Activated naive CD8-positive, alpha-beta T cell treated with anti-CD3 and anti-CD28 coated beads, Interleukin-2, amount 10 ng/mL, durations not matched to agents 7 days and 5 days (primary cell): ENCODE data around the gene ROBO1. TPM values are rescaled to one million over a fixed set of nuclear protein-coding genes. Genes with fewer than 3 reads are reported as not detected.

Experiments used
- ATAC-seq: fragments of 150-1000 bp; cut with Tn5 transposase; one replicate; pipeline ENCODE4 v1.10.0; 2021; ENCODE audit warnings: low read depth, moderate library complexity
- POLR2A ChIA-PET: fragments of 350-600 bp; sonication (Branson Sonifier 250); formaldehyde crosslinking; loops from one replicate; lab custom pipeline; 2021; ENCODE audit warnings: antibody characterized with exemption; lab: Charles Lee
- DNase-seq: peaks from one replicate; pipeline ENCODE4 v3.0.0; 2021
- H3K27ac Mint-ChIP-seq: one replicate; pipeline ENCODE4 v1.8.0; 2022; ENCODE audit warnings: mild to moderate bottlenecking, mixed read lengths
- H3K27me3 Mint-ChIP-seq: one replicate; pipeline ENCODE4 v1.8.0; 2022; ENCODE audit warnings: mild to moderate bottlenecking, moderate library complexity, mixed read lengths
- H3K36me3 Mint-ChIP-seq: one replicate; pipeline ENCODE4 v1.8.0; 2021; ENCODE audit warnings: mild to moderate bottlenecking, mixed read lengths
- H3K4me1 Mint-ChIP-seq: one replicate; pipeline ENCODE4 v1.8.0; 2021; ENCODE audit warnings: mixed read lengths
- H3K4me3 Mint-ChIP-seq: one replicate; pipeline ENCODE4 v1.8.0; 2022; ENCODE audit warnings: mild to moderate bottlenecking, moderate library complexity, mixed read lengths
- H3K9me3 Mint-ChIP-seq: one replicate; pipeline ENCODE4 v1.8.0; 2021; ENCODE audit warnings: mixed read lengths
- total RNA-seq, 2 experiments: library from RNA; stranded (reverse); gene quantifications; one replicate each; pipeline ENCODE4 v1.2.3, GENCODE V29; 2021

ROBO1 gene
- total RNA-seq, 2 experiments from 2014 or later: 5.3 to 5.4 TPM

DNA sequence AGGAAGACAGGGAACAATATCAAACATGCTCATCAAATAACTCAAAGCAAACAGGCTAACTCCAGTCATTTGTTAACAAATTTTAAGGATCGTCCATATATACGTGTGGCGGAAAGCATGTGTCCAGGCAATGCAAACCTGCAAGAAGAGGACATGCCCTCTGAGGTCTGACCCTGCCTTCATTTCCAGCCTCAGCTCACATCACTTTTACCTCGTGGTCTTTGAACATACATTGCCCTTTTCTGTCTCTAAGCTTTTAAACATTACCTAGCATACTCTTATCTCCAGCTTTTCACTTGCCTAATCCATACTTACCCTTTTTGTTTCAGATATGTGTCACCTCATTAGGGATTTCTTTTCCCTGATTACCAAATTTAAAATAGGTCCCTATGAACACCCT, 944.4 kb downstream of the ROBO1 start:
- POLR2A ChIA-PET: no interaction called here
- Mint-ChIP-seq H3K27me3 (no peaks in the 10 kb centered on the region), H3K36me3 (no peaks in the 10 kb centered on the region), H3K27ac (no peak overlapping the region), H3K4me1 (no peaks in the 10 kb centered on the region), H3K4me3 (no peak overlapping the region), H3K9me3 (peaks cover 4% of the 10 kb centered on the region)
- DNase-seq: no peak
- no peak for ATAC-seq

DNA sequence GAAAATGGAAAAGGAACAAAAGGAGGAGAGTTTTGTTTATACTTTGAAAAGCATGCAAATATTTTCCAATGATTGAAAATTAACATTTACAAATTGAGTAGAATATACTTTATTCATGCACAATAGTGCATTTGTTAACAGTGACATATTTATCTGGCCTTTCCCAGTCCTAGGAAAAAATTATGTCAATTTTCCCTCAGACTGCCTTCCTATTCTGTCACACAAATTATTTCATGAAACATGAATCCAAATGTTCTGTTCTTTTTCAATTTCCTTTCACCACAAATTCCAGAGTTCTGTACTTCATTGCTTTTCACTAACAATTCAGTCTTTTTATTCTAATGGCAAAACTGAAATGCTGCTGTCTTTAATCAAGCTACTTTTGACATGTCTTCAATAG, 945.1 kb downstream of the ROBO1 start:
- DNase-seq (no peak), ATAC-seq (no peak)
- Mint-ChIP-seq H3K9me3 (peaks cover 4% of the 10 kb centered on the region), H3K4me1 (no peaks in the 10 kb centered on the region), H3K4me3 (no peak overlapping the region), H3K27me3 (no peaks in the 10 kb centered on the region), H3K36me3 (no peaks in the 10 kb centered on the region), H3K27ac (no peak overlapping the region)
- POLR2A ChIA-PET: no interaction called here

DNA sequence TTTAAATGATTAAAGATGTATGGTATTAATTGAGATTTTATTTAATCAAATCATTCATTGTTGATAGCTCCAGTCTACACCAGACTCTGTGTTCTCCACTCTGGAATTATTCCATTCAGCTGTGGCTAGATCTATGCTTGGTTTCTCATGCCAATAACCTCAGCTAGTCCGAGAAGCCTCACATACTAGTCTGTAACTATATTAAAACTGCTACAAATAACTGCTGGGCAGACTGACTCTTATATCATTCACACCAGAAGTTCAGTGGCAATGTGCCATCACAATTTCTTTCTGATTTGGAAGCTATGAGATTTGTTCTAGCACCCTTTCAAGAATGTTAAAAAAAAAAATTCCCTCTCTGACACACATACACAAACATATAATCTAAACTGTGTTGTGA, 947.3 kb downstream of the ROBO1 start:
- Mint-ChIP-seq H3K27ac (no peak overlapping the region), H3K27me3 (no peaks in the 10 kb centered on the region), H3K4me1 (no peaks in the 10 kb centered on the region), H3K9me3 (peaks cover 5% of the 10 kb centered on the region), H3K4me3 (no peak overlapping the region), H3K36me3 (no peaks in the 10 kb centered on the region)
- DNase-seq (no peak), ATAC-seq (no peak)
- POLR2A ChIA-PET: no interaction called here

DNA sequence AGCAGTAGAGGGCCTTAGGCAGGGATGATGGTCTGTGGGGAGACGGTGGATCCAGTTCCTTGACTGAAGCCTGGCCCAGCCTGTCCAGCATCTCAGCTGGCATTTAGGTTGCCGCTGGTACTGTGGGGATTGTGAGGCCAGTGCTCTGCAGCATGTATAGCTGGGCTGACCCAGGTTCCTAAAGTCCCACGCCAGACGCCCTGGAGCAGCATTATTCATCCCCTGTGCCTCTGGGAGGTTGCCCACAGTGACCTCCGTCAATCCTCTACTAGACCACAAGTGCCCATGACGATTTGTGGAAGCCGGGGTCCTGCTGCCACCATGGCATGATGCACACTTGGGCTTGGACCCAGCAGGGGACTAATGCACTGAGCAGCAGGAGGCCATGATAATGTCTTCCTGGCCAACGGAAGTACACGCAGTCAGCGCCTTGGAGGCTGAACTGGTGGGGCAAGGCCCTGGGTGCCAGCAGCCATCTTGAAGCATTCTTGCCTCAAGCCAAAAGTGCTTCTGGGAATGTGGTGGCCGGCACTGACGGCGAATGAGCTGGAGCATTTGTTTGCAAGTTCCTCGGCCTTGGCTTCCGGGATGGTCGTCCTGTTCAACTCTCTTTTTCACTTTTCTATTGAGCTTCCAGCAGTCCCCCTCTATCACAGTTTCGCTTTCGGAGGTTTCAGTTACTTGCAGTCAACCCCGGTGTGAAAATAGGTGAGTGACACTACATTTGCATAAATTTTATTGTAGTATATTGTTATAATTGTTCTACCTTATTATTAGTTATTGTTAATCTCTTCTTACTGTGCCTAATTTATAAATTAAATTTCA, 949.4 kb downstream of the ROBO1 start:
- peaks cover 2% of the 10 kb centered on the region for H3K9me3 Mint-ChIP-seq
- no peaks in the 10 kb centered on the region for H3K36me3 Mint-ChIP-seq
- no peak for ATAC-seq
- no peak overlapping the region for H3K27ac Mint-ChIP-seq
- no peak for DNase-seq
- no peaks in the 10 kb centered on the region for H3K4me1 Mint-ChIP-seq
- POLR2A ChIA-PET: no interaction called here
- no peak overlapping the region for H3K4me3 Mint-ChIP-seq
- no peaks in the 10 kb centered on the region for H3K27me3 Mint-ChIP-seq

DNA sequence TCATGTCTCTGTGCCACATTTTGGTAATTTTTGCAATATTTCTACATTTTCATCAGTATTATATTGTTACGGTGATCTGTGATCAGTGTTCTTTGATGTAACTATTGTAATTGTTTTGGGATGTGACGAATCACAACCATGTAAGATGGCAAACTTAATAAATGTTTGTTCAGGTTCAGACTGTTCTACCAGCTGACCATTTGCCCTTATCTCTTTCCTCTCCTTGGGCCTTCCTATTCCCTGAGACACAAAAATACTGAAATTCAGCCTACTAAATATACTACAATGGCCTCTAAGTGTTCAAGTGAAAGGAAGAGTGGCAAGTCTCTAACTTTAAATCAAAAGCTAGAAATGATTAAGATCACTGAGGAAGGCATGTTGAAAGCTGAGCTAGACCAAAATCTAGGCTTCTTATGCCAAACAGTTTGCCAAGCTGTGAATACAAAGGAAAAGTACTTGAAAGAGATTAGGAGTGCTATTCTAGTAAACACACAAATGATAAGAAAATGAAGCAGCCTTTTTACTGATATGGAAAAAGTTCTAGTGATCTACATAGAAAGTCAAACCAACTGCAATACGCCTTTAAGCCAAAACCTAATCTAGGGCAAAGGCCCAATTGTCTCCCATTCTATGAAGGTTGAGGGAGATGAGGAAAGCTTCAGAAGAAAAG, 952.8 kb downstream of the ROBO1 start:
- Mint-ChIP-seq H3K4me3 (no peak overlapping the region), H3K36me3 (no peaks in the 10 kb centered on the region), H3K4me1 (no peaks in the 10 kb centered on the region), H3K9me3 (peaks cover 2% of the 10 kb centered on the region), H3K27ac (no peak overlapping the region), H3K27me3 (no peaks in the 10 kb centered on the region)
- ATAC-seq (no peak), DNase-seq (no peak)
- POLR2A ChIA-PET: no interaction called here

DNA sequence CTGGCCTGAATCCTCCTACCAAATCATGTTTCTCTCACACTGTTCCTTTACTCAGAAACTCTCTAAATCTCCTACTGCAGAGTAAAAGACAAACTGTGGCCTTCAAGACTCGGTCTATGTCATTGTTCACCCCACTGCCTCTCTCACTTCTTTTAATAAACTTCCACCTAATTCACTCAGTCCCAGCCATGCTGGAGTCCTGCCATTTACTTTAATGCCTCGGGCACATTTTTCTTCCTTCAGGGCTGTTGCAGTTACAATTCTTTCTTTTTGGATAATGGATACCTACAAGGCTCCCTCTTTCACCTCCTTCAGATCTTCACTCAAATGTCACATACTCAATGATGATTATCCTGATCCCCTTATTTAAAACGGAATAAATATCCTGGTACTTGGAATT, 955.6 kb downstream of the ROBO1 start:
- H3K4me1 Mint-ChIP-seq: no peaks in the 10 kb centered on the region
- H3K27ac Mint-ChIP-seq: no peak overlapping the region
- POLR2A ChIA-PET: no interaction called here
- no peaks in the 10 kb centered on the region for H3K36me3 Mint-ChIP-seq
- no peaks in the 10 kb centered on the region for H3K9me3 Mint-ChIP-seq
- no peak for DNase-seq
- ATAC-seq: no peak
- H3K27me3 Mint-ChIP-seq: no peaks in the 10 kb centered on the region
- no peak overlapping the region for H3K4me3 Mint-ChIP-seq

DNA sequence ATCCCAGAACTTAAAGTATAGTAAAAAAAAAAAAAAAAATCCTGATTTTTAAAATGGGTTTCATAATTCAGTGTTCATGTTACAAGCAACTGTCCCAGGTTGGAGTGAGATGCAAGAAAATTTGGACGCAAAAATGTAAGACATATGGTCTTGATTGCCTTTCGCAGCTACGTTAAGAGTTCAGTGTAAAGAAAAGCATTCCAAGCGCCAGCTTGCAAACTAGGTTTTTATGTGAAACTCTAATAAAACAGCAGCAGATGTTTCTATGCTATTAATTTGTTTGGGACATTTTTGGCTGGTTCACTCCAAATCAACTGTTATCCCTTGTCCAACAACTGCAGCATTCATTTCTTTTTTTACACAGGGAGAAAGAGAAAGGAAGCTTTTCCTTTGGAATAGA, 957.8 kb downstream of the ROBO1 start:
- Mint-ChIP-seq H3K27me3 (no peaks in the 10 kb centered on the region), H3K9me3 (no peaks in the 10 kb centered on the region), H3K27ac (no peak overlapping the region), H3K4me3 (no peak overlapping the region), H3K36me3 (no peaks in the 10 kb centered on the region), H3K4me1 (no peaks in the 10 kb centered on the region)
- POLR2A ChIA-PET: no interaction called here
- no peak for ATAC-seq
- no peak for DNase-seq

DNA sequence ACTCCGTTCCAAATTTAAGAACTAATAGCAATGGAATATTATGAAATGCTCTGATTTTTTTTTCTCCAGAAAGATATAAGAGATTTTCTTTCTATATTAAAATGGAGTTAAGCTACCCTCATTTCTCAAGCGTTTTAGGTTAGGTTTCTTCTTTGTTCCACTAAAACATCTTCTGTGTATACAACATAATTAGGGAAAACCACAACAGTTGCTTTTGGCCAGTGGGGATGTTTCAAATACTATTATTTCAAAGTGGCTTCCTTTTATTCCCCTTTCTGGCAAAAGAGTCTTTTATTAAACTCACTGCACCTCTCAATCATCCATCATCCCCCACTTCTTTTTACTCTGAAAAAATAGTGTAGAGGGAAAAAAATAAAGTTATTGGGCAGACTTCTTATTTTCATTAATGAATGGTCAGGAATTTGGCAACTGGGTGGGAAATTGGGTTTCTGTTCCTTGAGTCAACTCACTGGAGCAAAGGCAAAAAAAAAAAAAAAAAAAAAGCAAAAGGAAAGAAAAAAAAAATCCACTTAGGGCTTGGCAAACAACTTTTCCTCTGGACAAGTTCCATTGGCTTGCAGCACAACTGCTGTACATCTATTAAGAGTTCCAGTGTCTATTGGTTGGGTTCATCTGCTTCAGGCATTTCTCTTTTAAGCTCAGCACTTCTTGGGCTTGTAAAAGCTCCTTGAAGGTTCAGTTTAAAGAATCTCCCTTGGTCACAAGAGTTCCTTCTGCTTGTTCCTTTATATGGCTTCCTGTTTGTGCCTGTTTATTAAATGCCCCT, 963.4 kb downstream of the ROBO1 start:
- H3K4me3 Mint-ChIP-seq: no peak overlapping the region
- H3K27ac Mint-ChIP-seq: no peak overlapping the region
- H3K27me3 Mint-ChIP-seq: no peaks in the 10 kb centered on the region
- POLR2A ChIA-PET: no interaction called here
- no peak for ATAC-seq
- no peaks in the 10 kb centered on the region for H3K9me3 Mint-ChIP-seq
- no peak for DNase-seq
- H3K4me1 Mint-ChIP-seq: peaks cover 5% of the 10 kb centered on the region
- H3K36me3 Mint-ChIP-seq: no peaks in the 10 kb centered on the region

DNA sequence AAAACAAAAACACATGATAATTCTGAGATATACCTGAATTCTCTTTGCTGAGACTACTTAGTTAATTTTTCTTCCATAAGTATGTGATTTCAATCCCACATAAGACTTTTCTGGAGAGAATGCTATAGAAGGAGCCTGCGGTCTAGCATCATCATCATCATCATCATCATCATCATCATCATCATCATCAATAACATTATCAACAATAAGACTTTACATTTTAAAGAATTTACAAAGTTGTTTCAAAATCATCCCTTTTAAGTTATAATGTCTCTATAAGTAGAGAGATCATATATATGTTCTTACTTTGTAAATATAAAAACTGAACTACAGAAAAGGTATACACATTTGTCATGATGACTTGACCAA, 965.3 kb downstream of the ROBO1 start:
- Mint-ChIP-seq H3K27me3 (no peaks in the 10 kb centered on the region), H3K9me3 (no peaks in the 10 kb centered on the region), H3K4me3 (no peak overlapping the region), H3K36me3 (no peaks in the 10 kb centered on the region), H3K4me1 (peaks cover 5% of the 10 kb centered on the region), H3K27ac (no peak overlapping the region)
- POLR2A ChIA-PET: no interaction called here
- DNase-seq: no peak
- no peak for ATAC-seq

DNA sequence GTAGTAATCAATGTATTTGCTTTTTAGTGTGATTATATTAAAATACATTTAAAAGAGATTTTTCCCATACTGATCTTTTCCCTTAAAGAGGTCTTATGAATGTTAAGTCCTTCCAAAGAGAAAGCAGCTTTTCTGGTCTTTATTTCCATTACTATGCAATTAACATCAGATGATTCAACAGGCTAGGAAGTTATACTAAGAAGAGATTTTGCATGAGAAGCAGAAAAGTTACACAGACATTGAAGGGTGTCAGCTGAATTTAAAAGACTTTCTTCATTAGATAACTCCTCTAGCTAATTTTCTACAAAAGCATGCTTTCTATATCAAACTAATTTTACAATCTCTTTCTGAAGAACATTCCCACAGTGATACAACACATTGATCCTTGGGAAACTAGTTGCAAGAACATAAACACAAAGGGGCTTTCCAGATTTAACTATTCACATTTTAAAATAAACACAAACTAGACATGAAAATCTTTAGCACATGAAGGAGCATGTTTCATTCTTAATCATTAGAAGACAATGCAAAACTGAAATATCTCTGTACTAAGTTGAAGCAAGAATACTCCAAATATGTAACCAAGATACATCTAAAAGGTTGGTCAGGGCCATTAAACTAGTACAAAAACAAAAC, 965.8 kb downstream of the ROBO1 start:
- ATAC-seq (no peak), DNase-seq (no peak)
- Mint-ChIP-seq H3K4me1 (peaks cover 5% of the 10 kb centered on the region), H3K36me3 (no peaks in the 10 kb centered on the region), H3K27ac (no peak overlapping the region), H3K9me3 (no peaks in the 10 kb centered on the region), H3K27me3 (no peaks in the 10 kb centered on the region), H3K4me3 (no peak overlapping the region)
- POLR2A ChIA-PET: no interaction called here

DNA sequence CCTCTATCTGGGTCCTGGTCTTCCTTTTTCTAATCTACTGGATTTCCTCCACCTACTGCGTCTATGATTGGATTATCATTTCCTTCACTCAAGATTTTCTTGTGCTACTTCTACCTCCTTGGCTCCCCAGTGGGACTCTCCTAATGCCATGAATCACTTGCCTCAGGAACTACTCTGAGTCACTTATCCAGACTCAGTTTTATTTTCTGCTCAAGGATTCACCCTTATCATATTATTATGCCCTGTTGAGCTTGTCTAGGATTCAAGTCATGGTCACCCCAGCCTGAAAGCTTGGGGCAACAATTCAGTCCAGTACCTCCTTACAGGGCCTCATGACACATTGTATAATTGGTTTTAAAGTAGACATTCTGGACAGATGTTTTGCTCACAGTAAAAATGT, 968.1 kb downstream of the ROBO1 start:
- H3K9me3 Mint-ChIP-seq: peaks cover 3% of the 10 kb centered on the region
- H3K4me3 Mint-ChIP-seq: no peak overlapping the region
- no peak for DNase-seq
- no peaks in the 10 kb centered on the region for H3K27me3 Mint-ChIP-seq
- no peak for ATAC-seq
- peaks cover 10% of the 10 kb centered on the region for H3K4me1 Mint-ChIP-seq
- POLR2A ChIA-PET: no interaction called here
- no peaks in the 10 kb centered on the region for H3K36me3 Mint-ChIP-seq
- H3K27ac Mint-ChIP-seq: no peak overlapping the region

DNA sequence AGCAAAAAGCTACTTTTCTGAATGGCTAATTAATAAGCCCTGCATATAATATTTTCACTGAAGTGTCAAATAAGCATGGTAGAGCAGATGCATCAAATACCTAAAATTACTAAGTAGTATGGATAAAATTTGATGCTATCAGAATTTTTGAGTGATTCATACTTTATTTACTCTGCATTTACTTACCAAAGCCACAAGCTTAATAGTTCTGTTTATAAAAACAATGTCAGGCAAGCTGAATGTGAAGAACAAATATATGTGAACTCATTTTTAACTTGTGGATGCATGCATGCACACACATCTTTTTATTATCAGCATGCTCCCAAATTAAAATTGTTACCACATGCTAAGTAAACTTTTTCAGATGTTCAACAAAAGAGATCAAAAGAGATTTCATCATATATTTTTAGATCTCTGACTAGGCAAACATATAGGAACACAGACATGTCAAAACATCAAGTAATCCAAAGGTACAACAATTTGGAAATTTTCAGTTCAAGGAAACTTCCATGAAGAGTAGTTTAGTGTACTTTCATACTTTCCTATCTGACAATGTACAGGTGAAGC, 969.4 kb downstream of the ROBO1 start:
- no peak overlapping the region for H3K4me3 Mint-ChIP-seq
- H3K27ac Mint-ChIP-seq: no peak overlapping the region
- H3K9me3 Mint-ChIP-seq: peaks cover 3% of the 10 kb centered on the region
- peaks cover 10% of the 10 kb centered on the region for H3K4me1 Mint-ChIP-seq
- POLR2A ChIA-PET: no interaction called here
- no peak for ATAC-seq
- no peaks in the 10 kb centered on the region for H3K27me3 Mint-ChIP-seq
- no peak for DNase-seq
- no peaks in the 10 kb centered on the region for H3K36me3 Mint-ChIP-seq

DNA sequence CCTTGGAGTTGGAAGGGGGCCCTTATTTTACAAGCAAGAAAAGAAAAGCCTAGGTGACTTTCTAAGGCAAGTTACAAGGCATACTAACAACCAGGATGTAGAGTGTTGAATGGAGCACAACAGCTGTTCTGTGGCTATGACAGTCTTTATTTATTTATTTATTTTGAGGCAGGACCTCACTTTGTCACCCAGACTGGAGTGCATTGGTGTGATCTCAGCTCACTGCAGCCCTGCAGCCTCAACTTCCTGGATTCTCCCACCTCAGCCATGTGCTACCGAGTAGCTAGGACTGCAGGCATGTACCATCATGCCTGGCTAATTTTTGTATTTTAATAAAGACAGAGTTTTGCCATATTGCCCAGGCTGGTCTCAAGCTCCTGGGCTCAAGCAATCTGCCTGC, 973.4 kb downstream of the ROBO1 start:
- Mint-ChIP-seq H3K9me3 (peaks cover 3% of the 10 kb centered on the region), H3K27ac (no peak overlapping the region), H3K36me3 (no peaks in the 10 kb centered on the region), H3K4me1 (peaks cover 7% of the 10 kb centered on the region), H3K27me3 (no peaks in the 10 kb centered on the region), H3K4me3 (no peak overlapping the region)
- POLR2A ChIA-PET: no interaction called here
- no peak for ATAC-seq
- DNase-seq: no peak
